ENCODE results near the gene HPCA. TPM values are rescaled to one million over a fixed set of nuclear protein-coding genes. Genes with fewer than 3 reads are reported as not detected.

Gene HPCA
- total RNA-seq = not detected

GRCh38 chr1:32886004-32886827, at the start of gene HPCA:
HPCA (plus strand) TSS chr1:32886491; CDS start chr1:32888899, 2,408 bp downstream.
- peak; percentile 73 for ATAC-seq

DNA sequence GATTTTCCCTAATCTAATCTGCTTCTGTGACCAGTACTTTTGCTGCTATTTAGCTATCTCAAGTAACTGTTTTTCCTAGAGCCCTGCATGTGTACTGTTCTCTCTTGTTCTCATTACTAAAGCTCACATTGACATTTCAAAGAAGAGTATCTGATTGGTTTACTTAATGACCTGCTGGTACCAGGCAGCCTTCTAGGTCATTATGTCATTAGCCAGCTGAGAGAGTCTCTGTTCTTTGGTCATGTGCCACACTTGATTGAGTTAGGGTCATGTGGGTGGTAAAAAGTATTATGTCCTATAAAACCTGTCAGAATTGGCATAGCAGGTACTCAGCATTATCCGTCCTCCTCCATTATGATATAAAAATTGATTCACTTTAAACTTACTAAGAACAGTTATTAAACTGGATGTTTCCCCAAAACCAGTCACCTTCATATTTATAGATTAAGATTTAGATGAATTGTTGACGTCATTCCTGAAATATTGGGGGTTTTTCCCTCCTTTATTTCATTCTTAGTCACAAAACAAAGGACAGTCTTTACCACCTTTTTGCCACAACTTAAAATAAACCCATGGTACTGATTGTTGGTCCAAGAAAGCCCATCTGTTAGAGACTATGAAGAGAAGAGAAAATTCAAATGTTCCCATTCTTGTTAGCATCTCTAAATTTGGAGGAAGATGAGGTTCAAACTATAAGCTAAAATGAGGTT, 37.8 kb upstream of the HPCA start:
- ATAC-seq = no peak

GRCh38 chr1:32855861-32856617, 30.3 kb upstream of the HPCA start:
- no peak for ATAC-seq

GRCh38 chr1:32858136-32858535, 28.2 kb upstream of the HPCA start:
- ATAC-seq = no peak

- no peak for ATAC-seq
These were observed 27.5 kb upstream of the HPCA start for GRCh38 chr1:32858791-32859190.

GRCh38 chr1:32859915-32860314, 26.4 kb upstream of the HPCA start:
- no peak for ATAC-seq

DNA sequence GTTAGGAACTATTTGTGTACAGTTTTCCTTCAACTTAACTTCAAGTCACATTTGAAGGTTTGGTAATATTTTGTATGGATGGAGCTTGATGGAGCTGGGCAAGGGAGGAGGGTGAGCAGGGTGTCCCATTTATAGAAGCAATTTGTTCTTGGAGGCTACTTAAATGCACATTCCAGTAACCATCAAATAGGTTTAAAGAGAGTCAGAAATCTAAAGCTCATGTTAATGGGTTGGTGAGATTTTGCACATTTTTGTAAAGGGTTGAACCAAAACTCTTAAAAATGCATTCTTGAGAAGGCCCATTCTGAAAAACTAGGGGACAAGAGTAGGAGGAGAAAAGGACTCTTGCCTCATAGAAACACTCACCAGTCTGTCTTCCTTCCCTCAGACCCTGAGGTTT, 25.7 kb upstream of the HPCA start:
- ATAC-seq = no peak

GRCh38 chr1:32861904-32862695, 24.2 kb upstream of the HPCA start:
- ATAC-seq = no peak

DNA sequence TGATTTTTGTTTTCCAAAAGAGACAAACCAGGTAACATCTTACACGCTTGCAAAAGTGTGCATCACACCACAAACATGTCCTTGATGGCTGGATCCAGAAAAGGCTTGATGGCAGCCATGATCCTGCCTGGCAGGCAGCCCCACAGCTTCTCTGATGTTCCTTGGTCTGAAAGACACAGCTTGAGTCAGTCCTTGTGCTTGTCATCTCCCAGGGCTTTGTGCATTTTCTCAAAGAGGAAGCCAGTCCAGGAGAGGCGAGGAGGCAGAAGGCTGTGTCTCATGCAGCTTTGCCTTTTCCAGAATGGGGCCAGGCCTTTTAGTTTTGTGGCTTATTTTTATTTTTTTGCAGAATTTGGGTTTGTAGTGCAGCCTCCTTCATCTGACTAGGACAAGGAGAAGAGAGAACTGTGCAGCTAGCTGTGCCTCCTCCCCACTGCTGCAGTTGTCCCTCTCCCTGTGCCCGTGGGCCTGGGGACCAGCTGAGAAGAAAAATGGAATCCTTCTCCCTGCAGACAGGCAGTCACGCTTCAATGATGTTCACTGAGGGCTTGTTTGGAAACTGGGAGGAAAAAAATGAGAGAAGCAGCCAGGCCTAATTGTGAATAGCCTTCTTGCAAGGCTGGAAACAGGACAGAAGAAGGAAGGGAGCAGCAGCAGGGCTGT, 22.9 kb upstream of the HPCA start:
- ATAC-seq = no peak

DNA sequence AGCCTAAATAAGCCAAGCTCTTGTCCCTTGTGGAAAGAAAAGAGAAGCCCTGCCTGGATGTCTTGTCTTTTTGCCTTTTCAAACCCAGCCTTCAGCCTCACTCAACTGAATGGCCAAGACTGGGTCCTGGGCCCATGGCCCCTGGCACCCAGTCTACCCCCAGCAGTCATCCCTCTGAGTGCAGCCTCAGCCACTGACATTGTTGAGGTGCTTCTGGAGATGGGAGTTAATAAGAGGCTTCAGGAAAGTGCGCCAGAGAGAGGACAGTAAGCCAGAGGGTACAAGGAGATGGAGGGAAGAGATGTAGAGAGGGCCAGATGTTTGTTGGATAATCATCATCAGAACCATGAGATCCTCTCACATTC, 22.4 kb upstream of the HPCA start:
- ATAC-seq = no peak

GRCh38 chr1:32864375-32865019, 21.8 kb upstream of the HPCA start:
- no peak for ATAC-seq

DNA sequence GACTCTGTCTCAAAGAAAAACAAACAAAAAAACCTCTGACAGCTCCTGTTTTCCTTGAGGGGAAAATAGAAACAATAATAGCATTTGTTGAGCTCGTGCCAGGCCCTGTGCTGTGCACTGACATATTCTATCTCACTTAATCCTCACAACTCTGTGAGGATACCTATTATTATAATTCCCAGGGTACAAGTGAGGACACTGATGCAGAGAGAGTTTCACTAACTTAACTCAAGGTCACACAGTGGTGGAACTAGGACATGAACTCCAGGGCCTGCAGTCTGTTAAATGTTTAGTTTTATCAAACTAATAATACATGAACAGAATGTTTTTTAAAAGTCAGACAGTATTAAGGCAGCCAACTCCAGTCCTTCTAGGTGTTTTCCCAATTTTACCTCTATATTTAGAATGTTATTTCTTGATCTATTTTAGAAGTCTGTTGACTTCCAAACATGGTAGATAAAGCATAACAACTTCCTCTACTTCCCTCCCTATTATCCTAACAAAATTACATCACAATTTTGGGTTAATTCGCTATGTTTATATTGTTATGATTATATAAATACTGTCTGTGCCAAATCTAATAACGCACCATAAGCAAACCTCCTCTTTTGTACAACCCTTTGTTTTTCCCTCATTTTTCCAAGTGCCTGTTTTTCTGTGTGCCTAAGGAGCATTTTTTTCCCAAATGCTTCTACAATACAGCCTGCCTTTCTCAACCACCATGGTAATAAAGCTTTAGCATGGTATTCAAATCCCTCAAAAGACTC, 20.5 kb upstream of the HPCA start:
- no peak for ATAC-seq

- no peak for ATAC-seq
These were observed 19.1 kb upstream of the HPCA start for GRCh38 chr1:32867151-32867550.

- no peak for ATAC-seq
These were observed 18.6 kb upstream of the HPCA start for GRCh38 chr1:32867671-32868070.

- ATAC-seq = no peak
These were observed 18.2 kb upstream of the HPCA start for GRCh38 chr1:32868085-32868484.

GRCh38 chr1:32868806-32869455, 17.4 kb upstream of the HPCA start:
- ATAC-seq = no peak

DNA sequence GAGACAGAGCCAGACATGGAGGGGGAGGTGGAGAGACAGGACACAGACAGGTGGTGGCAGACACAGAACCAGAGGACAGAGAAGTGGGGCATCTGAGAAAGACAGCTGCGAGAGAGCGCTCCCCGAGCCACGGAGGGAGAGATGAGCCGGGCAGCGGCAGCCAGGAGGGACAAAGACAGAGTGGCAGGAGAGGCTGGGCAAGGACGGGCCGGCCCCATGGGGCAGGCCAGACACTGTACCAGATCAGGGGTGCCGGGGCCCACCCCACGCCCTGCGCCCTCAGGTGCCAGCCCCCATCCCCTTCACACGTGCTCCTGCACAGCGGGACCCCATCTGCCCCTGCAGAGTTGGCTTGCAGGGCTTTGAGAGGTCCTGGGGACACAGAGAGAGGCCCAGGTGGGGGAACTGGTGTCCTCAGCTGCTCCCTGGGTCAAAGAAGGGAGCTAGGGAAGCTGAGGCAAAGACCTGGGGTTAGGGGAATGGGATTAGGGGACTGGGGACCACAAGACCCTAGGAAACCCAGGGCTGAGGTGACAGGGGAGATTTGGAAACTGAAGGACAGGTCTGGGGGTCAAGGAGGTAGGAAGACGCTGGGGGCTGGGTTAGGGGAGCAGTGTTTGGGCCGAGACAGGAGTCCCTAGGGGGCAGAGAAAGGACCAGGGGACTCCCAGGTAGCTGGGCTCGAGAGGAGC, 16.2 kb upstream of the HPCA start:
- ATAC-seq = no peak

GRCh38 chr1:32870615-32871363, 15.5 kb upstream of the HPCA start, which contains the start of gene FNDC5:
FNDC5 (minus strand) TSS chr1:32870912.
- ATAC-seq = no peak

Data from esophagus mucosa (tissue), 1 donor.